ENCODE results near the gene ATG9A. TPM values are rescaled to one million over a fixed set of nuclear protein-coding genes. Genes with fewer than 3 reads are reported as not detected.
"Not testable (repeated sequence)": the region's sequence is repeated elsewhere in the genome, so short reads cannot be mapped to it uniquely, and the experiment has no call there.

The ATG9A gene
- total and polyA plus RNA-seq, 2 experiments from 2014 or later = 75.1 to 85.0 TPM

DNA sequence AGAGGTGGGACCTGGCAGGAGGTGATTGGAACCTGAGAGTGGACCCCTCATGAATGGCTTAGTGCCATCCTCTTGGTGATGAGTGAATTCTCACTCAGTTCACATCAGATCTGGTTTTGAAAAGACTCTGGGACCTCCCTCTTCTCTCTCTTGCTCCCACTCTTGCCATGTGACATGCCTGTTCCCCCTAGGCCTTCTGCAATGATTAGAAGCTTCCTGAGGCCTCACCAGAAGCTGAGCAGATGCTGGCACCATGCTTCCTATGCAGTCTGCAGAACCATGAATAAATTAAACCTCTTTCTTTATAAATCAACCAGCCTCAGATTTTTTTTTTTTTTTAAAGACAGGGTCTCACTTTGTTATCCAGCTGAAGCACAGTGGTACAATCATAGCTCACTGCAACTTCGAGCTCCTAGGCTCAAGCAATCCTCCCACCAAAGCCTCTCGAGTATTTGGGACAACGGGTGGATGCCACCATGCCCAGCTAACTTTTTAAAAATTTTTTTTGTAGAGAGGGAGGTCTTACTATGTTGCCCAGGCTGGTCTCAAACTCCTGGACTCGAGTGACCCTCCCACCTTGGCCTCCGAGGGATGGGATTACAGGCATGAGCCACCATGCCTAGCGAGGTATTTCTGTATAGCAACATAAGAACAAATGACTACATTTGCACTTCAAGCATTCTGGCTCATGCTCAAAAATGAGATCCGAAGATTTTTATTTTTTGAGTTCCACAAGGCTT, 24.8 kb downstream of the ATG9A start:
- no peak for DNase-seq (ENCODE audit: low read depth in 1 of 2, low spot score in 1 of 2)
- Histone ChIP-seq H3K27ac (no peak overlapping the region), H3K4me1 (ENCODE audit: low read depth) (no peaks in the 10 kb centered on the region), H3K36me3 (peaks cover 8% of the 10 kb centered on the region), H3K4me3 (no peak overlapping the region), H3K27me3 (no peaks in the 10 kb centered on the region), H3K9me3 (ENCODE audit: low read depth) (no peaks in the 10 kb centered on the region)
- TF ChIP-seq, protein P1, sequence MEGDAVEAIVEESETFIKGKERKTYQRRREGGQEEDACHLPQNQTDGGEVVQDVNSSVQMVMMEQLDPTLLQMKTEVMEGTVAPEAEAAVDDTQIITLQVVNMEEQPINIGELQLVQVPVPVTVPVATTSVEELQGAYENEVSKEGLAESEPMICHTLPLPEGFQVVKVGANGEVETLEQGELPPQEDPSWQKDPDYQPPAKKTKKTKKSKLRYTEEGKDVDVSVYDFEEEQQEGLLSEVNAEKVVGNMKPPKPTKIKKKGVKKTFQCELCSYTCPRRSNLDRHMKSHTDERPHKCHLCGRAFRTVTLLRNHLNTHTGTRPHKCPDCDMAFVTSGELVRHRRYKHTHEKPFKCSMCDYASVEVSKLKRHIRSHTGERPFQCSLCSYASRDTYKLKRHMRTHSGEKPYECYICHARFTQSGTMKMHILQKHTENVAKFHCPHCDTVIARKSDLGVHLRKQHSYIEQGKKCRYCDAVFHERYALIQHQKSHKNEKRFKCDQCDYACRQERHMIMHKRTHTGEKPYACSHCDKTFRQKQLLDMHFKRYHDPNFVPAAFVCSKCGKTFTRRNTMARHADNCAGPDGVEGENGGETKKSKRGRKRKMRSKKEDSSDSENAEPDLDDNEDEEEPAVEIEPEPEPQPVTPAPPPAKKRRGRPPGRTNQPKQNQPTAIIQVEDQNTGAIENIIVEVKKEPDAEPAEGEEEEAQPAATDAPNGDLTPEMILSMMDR (IDR thresholded peaks at IDR 0.05; ENCODE audit: low read depth, low read length) = no peak

DNA sequence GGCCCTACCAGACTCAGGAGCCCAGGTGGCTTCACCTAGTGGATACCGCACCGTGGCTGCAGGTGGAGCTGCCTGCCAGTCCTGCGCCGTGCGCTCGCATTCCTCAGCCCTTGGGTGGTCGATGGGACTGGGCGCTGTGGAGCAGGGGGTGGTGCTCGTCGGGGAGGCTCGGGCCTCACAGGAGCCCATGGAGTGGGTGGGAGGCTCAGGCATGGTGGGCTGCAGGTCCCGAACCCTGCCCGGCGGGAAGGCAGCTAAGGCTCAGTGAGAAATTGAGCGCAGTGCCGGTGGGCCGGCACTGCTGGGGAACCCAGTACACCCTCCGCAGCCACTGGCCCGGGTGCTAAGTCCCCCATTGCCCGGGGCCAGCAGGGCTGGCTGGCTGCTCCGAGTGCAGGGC, 28.1 kb downstream of the ATG9A start:
- DNase-seq (ENCODE audit: low read depth in 1 of 2, low spot score in 1 of 2); H3K9me3 ChIP-seq (ENCODE audit: low read depth); H3K27ac ChIP-seq; H3K27me3 ChIP-seq; H3K4me3 ChIP-seq; H3K36me3 ChIP-seq; H3K4me1 ChIP-seq (ENCODE audit: low read depth): not testable (repeated sequence)

DNA sequence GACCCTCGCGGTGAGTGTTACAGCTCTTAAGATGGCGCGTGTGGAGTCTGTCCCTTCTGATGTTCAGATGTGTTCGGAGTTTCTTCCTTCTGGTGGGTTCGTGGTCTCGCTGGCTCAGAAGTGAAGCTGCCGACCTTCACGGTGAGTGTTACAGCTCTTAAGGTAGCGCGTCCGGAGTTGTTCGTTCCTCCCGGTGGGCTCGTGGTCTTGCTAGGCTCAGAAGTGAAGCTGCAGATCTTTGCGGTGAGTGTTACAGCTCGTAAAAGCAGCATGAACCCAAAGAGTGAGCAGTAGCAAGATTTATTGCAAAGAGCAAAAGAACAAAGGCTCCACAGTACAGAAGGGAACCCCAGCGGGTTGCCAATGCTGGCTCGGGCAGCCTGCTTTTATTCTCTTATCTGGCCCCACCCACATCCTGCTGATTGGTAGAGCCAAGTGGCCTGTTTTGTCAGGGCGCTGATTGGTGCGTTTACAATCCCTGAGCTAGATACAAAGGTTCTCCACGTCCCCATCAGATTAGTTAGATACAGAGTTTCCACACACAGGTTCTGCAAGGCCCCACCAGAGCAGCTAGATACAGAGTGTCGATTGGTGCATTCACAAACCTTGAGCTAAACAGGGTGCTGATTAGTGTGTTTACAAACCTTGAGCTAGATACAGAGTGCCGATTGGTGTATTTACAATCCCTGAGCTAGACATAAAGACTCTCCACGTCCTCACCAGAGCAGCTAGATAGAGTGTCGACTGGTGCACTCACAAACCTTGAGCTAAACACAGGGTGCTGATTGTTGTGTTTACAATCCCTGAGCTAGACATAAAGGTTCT, 28.7 kb downstream of the ATG9A start:
- not testable (repeated sequence) for H3K9me3 ChIP-seq (ENCODE audit: low read depth); H3K4me3 ChIP-seq; H3K36me3 ChIP-seq; H3K4me1 ChIP-seq (ENCODE audit: low read depth); DNase-seq (ENCODE audit: low read depth in 1 of 2, low spot score in 1 of 2); H3K27me3 ChIP-seq; H3K27ac ChIP-seq

DNA sequence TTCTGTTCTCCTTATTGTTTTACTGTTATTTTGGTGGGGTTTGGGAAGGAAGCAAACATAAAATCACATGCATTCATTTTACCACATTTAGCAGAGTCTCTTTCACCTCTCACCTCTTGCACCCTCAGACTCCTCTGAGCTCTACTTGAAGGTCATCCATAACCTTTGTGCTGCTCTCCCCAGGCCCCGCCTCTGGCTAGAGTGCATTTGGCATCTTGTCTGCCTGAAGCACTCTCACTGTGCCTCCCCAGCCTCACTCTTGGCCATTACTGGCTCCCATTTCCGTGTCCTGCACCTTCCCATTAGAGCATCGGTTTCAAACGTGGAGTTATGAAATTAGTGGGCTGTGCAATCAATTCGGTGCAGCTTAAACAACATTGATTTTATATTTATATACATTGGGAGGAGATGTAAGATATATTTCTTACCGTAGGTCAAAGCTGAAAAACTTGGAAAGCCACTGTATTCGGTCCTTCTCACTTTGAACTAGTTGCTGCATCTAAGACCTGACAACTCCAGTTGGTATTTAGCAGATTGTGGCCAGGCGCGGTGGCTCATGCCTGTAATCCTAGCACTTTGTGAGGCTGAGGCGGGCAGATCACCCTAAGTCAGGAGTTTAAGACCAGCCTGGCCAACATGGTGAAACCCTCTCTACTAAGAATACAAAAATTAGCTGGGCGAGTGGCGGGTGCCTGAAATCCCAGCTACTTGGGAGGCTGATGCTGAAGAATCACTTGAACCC, 29.8 kb downstream of the ATG9A start:
- H3K4me1 ChIP-seq (ENCODE audit: low read depth) = no peaks in the 10 kb centered on the region
- no peak overlapping the region for H3K27ac ChIP-seq
- TF ChIP-seq, protein P1 (IDR thresholded peaks at IDR 0.05; ENCODE audit: low read depth, low read length) = no peak
- H3K27me3 ChIP-seq = no peaks in the 10 kb centered on the region
- H3K9me3 ChIP-seq (ENCODE audit: low read depth) = no peaks in the 10 kb centered on the region
- no peak for DNase-seq (ENCODE audit: low read depth in 1 of 2, low spot score in 1 of 2)
- H3K4me3 ChIP-seq = no peak overlapping the region
- H3K36me3 ChIP-seq = no peaks in the 10 kb centered on the region

DNA sequence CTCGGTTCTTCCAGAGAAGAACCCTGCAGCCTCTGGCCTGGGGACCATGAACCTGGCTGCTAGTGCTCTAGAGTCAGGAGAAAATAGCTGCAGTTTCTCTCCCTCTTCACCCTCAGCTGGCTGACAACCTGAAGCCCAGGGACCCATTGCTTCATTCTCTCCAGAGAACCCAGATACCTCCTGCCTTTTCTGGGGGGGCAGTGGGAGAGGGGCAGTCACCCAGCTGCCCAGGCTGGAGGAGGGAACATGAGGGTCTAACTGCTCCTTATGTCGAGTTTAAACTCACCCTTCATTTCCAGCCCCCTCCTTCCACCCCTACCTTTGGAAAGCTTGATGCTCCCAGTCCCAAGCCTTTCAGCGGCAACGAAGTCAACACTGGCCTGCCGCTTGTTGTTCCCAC, 30.5 kb downstream of the ATG9A start:
- H3K27ac ChIP-seq = no peak overlapping the region
- no peaks in the 10 kb centered on the region for H3K36me3 ChIP-seq
- TF ChIP-seq, protein P1 (IDR thresholded peaks at IDR 0.05; ENCODE audit: low read depth, low read length) = no peak
- H3K9me3 ChIP-seq (ENCODE audit: low read depth) = no peaks in the 10 kb centered on the region
- no peak overlapping the region for H3K4me3 ChIP-seq
- H3K27me3 ChIP-seq = no peaks in the 10 kb centered on the region
- no peak for DNase-seq (ENCODE audit: low read depth in 1 of 2, low spot score in 1 of 2)
- no peaks in the 10 kb centered on the region for H3K4me1 ChIP-seq (ENCODE audit: low read depth)

DNA sequence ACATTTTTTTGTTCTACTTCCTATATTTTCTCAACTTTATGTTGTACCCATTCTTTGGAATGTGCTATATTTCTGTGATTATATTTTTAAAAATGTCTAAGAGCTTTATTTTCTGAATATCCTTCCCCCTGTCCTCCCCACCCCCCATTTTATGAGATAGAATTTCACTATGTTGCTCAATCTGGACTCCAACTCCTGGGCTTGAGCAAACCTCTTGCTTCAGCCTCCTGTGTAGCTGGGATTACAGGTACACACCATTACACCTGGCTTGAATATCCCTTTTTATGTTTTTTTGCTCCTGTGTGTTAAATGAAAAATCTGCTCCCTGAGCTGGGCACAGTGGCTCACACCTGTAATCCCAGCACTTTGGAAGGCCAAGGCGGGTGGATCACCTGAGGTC, 32.0 kb downstream of the ATG9A start:
- Histone ChIP-seq H3K9me3 (ENCODE audit: low read depth) (no peaks in the 10 kb centered on the region), H3K4me1 (ENCODE audit: low read depth) (no peaks in the 10 kb centered on the region), H3K4me3 (no peak overlapping the region)

More for the DNA sequence above, 32.0 kb downstream of the ATG9A start:
- TF ChIP-seq, protein P1 (IDR thresholded peaks at IDR 0.05; ENCODE audit: low read depth, low read length) = no peak
- no peaks in the 10 kb centered on the region for H3K27me3 ChIP-seq
- DNase-seq (ENCODE audit: low read depth in 1 of 2, low spot score in 1 of 2) = no peak
- H3K36me3 ChIP-seq = no peaks in the 10 kb centered on the region
- H3K27ac ChIP-seq = no peak overlapping the region

Data from cardiac muscle cell (in vitro differentiated cells and primary cell).